Transverse colon (tissue), 4 donors: Measurements from ENCODE around the gene RLN3.

Experiments
- POLR2A ChIP-seq: fragments of 450-650 bp; IDR thresholded peaks from one replicate; pipeline ENCODE4 v1.6.1; 2016; ENCODE audit warnings: antibody characterized with exemption, mild to moderate bottlenecking, moderate library complexity
- POLR2AphosphoS5 ChIP-seq, 3 donors: sonication (generic); formaldehyde crosslinking; IDR thresholded peaks; one replicate each; pipeline ENCODE4 v1.6.1; 2016; ENCODE audit warnings: antibody characterized with exemption in 3 of 3
- TF ChIP-seq, protein P1 (sequence below), 5 experiments: fragments of 200-600 bp in 3 of 5; fragments of 450-650 bp in 2 of 5; sonication (generic) in 3 of 5; IDR thresholded peaks; 1 replicate in 2 of 5; 2 replicates in 3 of 5; pipeline ENCODE4 v1.5.1; 2016 to 2017; ENCODE audit warnings: antibody characterized with exemption in 5 of 5, inconsistent platforms in 3 of 5, mild to moderate bottlenecking in 2 of 5, moderate library complexity in 1 of 5

GRCh38 chr19:14019100-14019499 is 8.8 kb upstream of the RLN3 start:
- TF ChIP-seq, protein P1, sequence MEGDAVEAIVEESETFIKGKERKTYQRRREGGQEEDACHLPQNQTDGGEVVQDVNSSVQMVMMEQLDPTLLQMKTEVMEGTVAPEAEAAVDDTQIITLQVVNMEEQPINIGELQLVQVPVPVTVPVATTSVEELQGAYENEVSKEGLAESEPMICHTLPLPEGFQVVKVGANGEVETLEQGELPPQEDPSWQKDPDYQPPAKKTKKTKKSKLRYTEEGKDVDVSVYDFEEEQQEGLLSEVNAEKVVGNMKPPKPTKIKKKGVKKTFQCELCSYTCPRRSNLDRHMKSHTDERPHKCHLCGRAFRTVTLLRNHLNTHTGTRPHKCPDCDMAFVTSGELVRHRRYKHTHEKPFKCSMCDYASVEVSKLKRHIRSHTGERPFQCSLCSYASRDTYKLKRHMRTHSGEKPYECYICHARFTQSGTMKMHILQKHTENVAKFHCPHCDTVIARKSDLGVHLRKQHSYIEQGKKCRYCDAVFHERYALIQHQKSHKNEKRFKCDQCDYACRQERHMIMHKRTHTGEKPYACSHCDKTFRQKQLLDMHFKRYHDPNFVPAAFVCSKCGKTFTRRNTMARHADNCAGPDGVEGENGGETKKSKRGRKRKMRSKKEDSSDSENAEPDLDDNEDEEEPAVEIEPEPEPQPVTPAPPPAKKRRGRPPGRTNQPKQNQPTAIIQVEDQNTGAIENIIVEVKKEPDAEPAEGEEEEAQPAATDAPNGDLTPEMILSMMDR (IDR thresholded peaks at IDR 0.05): no peak
- TF ChIP-seq POLR2AphosphoS5 (IDR thresholded peaks at IDR 0.05): no peak
- no peak for TF ChIP-seq POLR2A
